ENCODE measurements around the gene FAM9C. TPM values are rescaled to one million over a fixed set of nuclear protein-coding genes. Genes with fewer than 3 reads are reported as not detected.

FAM9C gene
- total and polyA plus RNA-seq, 2 of the 4 experiments (the other 2 are of a cell fraction), result not detected

- H2BK15ac ChIP-seq (ENCODE audit: low read depth, low read length), result no peak overlapping the region
- no peak overlapping the region for H2BK5ac ChIP-seq (ENCODE audit: low read depth, low read length, poor library complexity, severe bottlenecking)
- 0 out of 4 replicates have a peak overlapping the region, but pooled peaks of 1 of the 2 experiments have one; percentile 46 for H4K8ac ChIP-seq (ENCODE audit: low read depth in 2 of 2, low read length in 2 of 2)
- no peak overlapping the region for H3K14ac ChIP-seq (replicated peaks; ENCODE audit: low read depth, low read length)
- no peak for TF ChIP-seq RCOR1 (IDR thresholded peaks at IDR 0.05; ENCODE audit: insufficient replicate concordance, low read length)
- TF ChIP-seq CEBPB (IDR thresholded peaks at IDR 0.05; ENCODE audit: low read depth, low read length), result no peak
- TF ChIP-seq MAZ (IDR thresholded peaks at IDR 0.05; ENCODE audit: borderline replicate concordance, low read depth, low read length), result no peak
- no peak for TF ChIP-seq NFE2L2 (IDR thresholded peaks at IDR 0.05; ENCODE audit: low read depth, low read length)
- peak; percentile 63; the same call in 1 of the 2 replicates for TF ChIP-seq FOS (IDR thresholded peaks at IDR 0.05; ENCODE audit: low read depth, low read length)
- H3K36me3 ChIP-seq (ENCODE audit: control insufficient read depth, insufficient read depth, low read length), result no peaks in the 10 kb centered on the region
- H3K23ac ChIP-seq (ENCODE audit: low read depth, low read length), result no peak overlapping the region
- H3K9ac ChIP-seq (ENCODE audit: low read depth, low read length), result no peak overlapping the region
- no peak overlapping the region for H4K5ac ChIP-seq (ENCODE audit: low read depth, low read length)
- dilution Hi-C loops (cut with HindIII; ENCODE audit: low sequenced_read_pairs, unreplicated experiment), result no loop called here
- H3K56ac ChIP-seq (ENCODE audit: extremely low read depth, insufficient read depth, low read length), result no peak overlapping the region
- POLR2A ChIA-PET (ENCODE audit: unreplicated experiment), result no interaction called here
- no CpG with 5 or more reads among the region's 7 CpGs for WGBS, 2 experiments (ENCODE audit: extremely low coverage in 2 of 2, insufficient read length in 1 of 2)
- no peak overlapping the region for H2AK9ac ChIP-seq (replicated peaks; ENCODE audit: low read depth, low read length, poor library complexity)
- DNase-seq (peak; percentile 74), ATAC-seq (ENCODE audit: low read depth) (peak; percentile 42)
- H2AFZ ChIP-seq (replicated peaks; ENCODE audit: low read length, poor library complexity), result no peak overlapping the region
- CTCF ChIA-PET, result no interaction called here
- intact Hi-C loops (cut with micrococcal nuclease), result no loop called here
- no peaks in the 10 kb centered on the region for H3K27me3 ChIP-seq (ENCODE audit: control insufficient read depth, insufficient read depth, low read length)
- H3K9me3 ChIP-seq (ENCODE audit: control insufficient read depth, insufficient read depth, low read length), result no peaks in the 10 kb centered on the region
- 0 out of 2 replicates have a peak overlapping the region, but pooled peaks have one; percentile 52 for H2BK120ac ChIP-seq (ENCODE audit: low read depth, low read length)
- peak overlapping the region; percentile 25; the same call in 1 of the 2 replicates for H4K91ac ChIP-seq (ENCODE audit: insufficient read depth, low read depth, low read length)
- H2BK20ac ChIP-seq (ENCODE audit: low read depth, low read length), result no peak overlapping the region
- peaks cover 7% of the 10 kb centered on the region; the same call in 1 of the 2 replicates for H3K9me1 ChIP-seq (ENCODE audit: insufficient read depth, low read length)
- no peaks in the 10 kb centered on the region for H3K79me1 ChIP-seq (ENCODE audit: low read depth in 1 of 2, low read length in 2 of 2)
- H3K18ac ChIP-seq (ENCODE audit: low read depth, low read length), result no peak overlapping the region
- no TSS peak for BruUV-seq (replicated peaks)
- H3K4me3 ChIP-seq (ENCODE audit: insufficient read depth, low read depth, low read length), result no peak overlapping the region
- no peak overlapping the region for H3K27ac ChIP-seq (ENCODE audit: insufficient read depth, low read length)
- in situ Hi-C loops (cut with MboI; ENCODE audit: low sequenced_read_pairs), result loop anchor here (10.0 kb wide), 1 partner anchor 386 kb away; no protein-coding TSS in a partner anchor
- no peaks in the 10 kb centered on the region for H4K20me1 ChIP-seq (ENCODE audit: insufficient read depth, low read length)
- H3K4ac ChIP-seq (ENCODE audit: low read depth, low read length), result no peak overlapping the region
- H3K4me2 ChIP-seq (ENCODE audit: low read depth, low read length), result no peak overlapping the region
- H2AK5ac ChIP-seq (ENCODE audit: low read depth, low read length), result no peak overlapping the region
- H3K4me1 ChIP-seq (ENCODE audit: control insufficient read depth, insufficient read depth, low read length), result no peaks in the 10 kb centered on the region; the same call in 1 of the 2 replicates
Measured at GRCh38 chrX:12988797-12989196, 55.6 kb downstream of the FAM9C start.
